Measurements from ENCODE around the gene PRICKLE2.

PRICKLE2 gene

GRCh38 chr3:64081235-64081630 lies 144.0 kb downstream of the PRICKLE2 start:
- in situ Hi-C loops (cut with HindIII; ENCODE audit: low sequenced_read_pairs), result no loop called here

DNA sequence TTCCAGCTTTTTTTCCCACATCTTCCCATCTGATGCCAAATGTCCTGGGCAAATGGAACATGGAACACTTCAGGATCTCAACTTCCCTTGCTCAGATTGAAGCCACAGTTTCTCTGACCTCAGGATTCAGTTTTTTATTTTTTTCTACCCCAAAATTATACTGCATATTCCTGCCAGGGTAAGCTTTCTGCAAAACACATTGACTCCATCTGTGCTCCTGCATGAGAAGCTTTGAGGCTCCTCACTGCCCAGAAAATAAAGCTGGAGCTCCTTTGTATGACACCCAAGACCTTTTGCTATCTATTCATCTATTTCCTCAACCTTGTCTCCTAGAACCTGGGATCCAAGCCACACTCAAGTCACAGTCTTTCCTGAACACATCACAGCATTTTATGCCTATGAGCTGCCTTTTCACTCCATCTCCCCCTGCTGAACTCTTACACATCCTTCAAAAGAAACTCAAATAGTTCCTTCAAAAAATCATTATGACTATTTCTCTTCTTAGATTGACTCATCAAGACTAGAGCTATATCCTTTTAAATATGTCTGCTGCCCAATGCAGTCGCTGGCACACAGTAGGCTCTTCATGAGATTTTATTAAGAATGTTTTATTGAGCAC lies 144.5 kb downstream of the PRICKLE2 start:
- in situ Hi-C loops (cut with HindIII; ENCODE audit: low sequenced_read_pairs), result no loop called here

DNA sequence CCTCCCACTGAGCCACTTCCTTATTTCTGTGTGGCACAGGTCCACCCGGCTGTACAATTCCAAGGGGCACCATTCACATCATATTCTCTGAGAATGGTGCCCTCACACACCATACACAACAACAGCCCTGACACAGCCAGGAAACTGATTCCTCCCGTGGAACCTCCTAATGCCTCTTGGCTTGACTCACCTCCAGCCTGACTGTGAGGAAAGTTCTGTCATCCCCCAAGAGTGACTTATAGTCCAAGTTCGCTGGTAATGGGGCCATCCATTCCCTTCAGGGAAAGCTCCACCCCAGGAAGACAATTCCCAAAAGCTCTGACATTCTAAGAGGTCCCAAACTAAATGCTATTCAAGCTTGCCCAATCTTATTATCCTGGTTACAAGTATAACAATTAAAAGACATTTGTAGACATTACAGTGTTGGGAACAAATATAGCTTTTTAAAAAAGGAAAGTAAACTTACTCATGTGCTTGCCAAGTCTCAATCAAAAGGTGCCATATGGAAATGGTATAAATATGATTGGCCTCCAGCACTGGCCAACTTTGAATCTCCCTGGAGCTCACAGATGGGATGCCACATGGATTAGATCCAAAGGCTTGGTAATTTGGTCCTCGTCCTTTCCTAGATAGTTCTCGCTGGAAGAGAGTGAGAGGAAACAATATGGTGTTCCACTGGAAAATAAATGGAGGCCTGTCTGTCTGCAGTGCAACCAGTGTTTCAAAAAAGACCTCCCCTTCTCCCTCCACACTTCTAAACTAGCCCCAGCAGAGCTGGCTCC lies 145.7 kb downstream of the PRICKLE2 start:
- in situ Hi-C loops (cut with HindIII; ENCODE audit: low sequenced_read_pairs), result no loop called here

DNA sequence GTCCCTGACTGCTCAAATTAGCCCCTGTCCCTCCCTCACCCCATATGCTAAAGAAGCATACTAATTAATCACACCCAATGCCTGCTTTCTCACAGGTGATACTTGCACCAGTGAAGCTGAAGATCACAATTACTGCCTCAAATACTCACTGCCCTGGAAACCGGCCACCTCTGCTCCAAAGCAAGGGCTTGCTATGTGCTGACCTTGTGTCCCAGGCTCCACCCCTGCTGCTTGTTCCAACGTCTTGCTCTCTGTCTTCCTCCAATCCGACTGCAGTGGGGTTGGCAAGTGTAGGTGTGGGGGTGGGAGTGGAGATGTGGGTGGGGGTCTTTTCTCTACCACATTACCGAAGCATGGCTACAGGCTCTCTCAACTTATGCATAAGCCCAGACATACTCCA lies 146.3 kb downstream of the PRICKLE2 start:
- in situ Hi-C loops (cut with HindIII; ENCODE audit: low sequenced_read_pairs), result no loop called here

GRCh38 chr3:64074895-64075679 lies 150.2 kb downstream of the PRICKLE2 start:
- in situ Hi-C loops (cut with HindIII; ENCODE audit: low sequenced_read_pairs), result no loop called here

GRCh38 chr3:64074060-64074459 lies 151.2 kb downstream of the PRICKLE2 start:
- in situ Hi-C loops (cut with HindIII; ENCODE audit: low sequenced_read_pairs), result no loop called here

- in situ Hi-C loops (cut with HindIII; ENCODE audit: low sequenced_read_pairs), result no loop called here
Observed at GRCh38 chr3:64073158-64073761, 152.0 kb downstream of the PRICKLE2 start.

DNA sequence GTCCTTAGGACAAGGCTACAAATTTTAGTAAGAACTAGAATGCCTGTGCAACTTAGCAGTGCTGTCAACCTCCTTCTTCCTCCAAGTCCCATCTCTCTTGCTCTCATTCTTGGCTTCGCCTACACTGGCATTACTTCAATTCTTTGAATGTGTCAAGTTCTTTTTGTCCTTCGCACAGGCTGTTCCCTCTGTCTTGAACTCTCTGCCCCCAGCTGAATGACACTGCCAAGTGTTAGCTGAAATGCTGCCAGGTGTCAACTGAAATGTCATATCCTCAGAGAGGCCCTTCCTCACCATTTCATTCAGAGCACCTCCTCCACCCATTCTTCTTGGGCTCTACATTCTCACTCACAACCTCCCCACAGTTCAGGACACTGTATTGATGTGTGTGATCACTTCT lies 153.1 kb downstream of the PRICKLE2 start:
- in situ Hi-C loops (cut with HindIII; ENCODE audit: low sequenced_read_pairs), result no loop called here

DNA sequence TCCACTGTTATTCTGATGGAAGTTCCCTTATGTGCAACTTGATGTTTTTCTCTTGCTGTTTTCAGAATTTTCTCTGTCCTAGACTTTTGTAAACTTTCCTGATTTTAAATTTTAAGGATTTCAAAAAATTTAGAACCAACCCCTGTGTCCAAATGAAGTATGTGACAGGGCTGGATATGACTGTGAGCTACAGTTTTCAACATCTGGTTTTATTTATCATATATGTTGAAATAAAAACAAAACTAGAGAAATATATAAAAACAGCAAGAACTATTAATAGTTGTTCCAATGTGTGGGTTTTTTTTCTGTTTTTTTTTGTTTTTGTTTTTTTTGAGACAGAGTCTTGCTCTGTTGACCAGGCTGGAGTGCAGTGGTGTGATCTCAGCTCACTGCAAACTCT lies 154.6 kb downstream of the PRICKLE2 start:
- in situ Hi-C loops (cut with HindIII; ENCODE audit: low sequenced_read_pairs), result no loop called here

- in situ Hi-C loops (cut with HindIII; ENCODE audit: low sequenced_read_pairs), result no loop called here
Observed at GRCh38 chr3:64067506-64068346, 157.5 kb downstream of the PRICKLE2 start.

- in situ Hi-C loops (cut with HindIII; ENCODE audit: low sequenced_read_pairs), result no loop called here
Observed at GRCh38 chr3:64064804-64065203, 160.5 kb downstream of the PRICKLE2 start.

GRCh38 chr3:64063983-64064438 lies 161.3 kb downstream of the PRICKLE2 start:
- in situ Hi-C loops (cut with HindIII; ENCODE audit: low sequenced_read_pairs), result no loop called here

DNA sequence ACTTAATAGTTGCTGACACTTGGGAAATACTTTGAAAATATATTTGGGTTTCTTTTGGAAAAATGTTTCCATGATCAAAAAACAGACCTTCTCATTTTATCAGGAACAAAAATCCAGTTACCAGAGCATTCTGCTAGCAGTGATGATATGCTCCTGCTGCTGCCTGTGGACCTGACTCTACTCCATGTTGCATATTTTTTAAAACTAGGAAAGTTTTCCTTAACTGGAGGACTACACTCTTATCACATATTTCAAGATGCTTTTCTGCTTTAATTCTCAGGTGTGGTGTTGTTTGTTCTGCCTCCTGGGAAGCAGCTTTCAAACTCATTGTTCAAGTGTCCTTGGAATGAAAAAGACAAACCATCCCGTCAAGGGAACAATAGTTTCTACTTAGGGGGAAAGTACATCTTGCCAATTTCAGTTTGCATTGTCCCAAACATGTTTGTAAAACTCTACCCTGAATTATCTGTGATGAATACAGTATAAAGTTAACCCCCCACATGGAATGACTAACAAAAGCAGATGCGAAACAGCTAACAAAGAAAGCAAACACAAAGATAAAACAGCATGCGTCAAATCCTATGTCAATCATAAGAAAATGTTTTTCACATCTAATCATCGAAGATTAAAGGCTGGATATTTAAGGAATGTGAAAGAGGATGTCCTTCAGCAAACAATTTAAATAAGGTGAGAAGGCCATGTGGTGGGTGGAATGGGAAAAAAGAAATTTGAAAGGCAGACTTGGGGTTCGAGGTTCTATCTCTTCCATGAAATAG lies 161.9 kb downstream of the PRICKLE2 start:
- in situ Hi-C loops (cut with HindIII; ENCODE audit: low sequenced_read_pairs), result no loop called here

DNA sequence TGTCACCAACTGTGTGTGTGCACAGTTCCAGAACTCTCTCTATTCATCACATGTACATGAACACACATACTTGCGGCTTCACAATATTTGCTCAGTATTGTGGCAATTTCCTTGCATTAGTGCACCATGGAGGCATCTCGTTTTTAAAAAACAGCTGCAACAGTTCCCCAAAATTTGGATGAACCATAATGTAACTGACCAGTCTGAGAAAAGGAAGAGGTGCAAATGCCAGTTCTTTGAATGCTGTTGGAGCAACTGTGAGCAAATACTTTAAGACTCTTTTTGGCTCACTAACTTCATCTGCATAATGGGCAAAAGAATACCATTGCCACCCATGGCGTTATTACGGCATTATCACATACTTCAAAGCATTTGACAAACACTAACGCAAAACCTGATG lies 163.6 kb downstream of the PRICKLE2 start:
- in situ Hi-C loops (cut with HindIII; ENCODE audit: low sequenced_read_pairs), result no loop called here

GRCh38 chr3:64059484-64060175 lies 165.6 kb downstream of the PRICKLE2 start:
- in situ Hi-C loops (cut with HindIII; ENCODE audit: low sequenced_read_pairs), result no loop called here

- in situ Hi-C loops (cut with HindIII; ENCODE audit: low sequenced_read_pairs), result no loop called here
Observed at GRCh38 chr3:64058566-64058965, 166.7 kb downstream of the PRICKLE2 start.

DNA sequence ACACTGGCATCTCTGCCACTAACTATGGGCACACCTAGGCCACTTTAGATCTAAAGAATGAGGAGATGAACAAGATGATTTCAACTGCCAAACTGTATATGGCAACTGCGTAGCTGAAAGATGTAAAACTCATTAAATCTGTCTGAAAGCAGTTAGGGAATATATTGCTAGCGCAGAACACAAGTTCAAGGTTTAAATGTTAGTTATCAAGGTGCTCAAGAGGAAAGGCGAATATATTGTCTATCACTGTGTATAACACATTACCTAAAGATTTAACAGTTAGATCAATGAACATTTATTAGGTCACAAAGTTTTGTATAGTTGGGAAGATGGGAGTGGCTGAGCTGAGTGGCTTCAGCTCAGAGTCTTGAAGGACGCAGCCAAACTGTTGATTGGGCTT lies 168.0 kb downstream of the PRICKLE2 start:
- in situ Hi-C loops (cut with HindIII; ENCODE audit: low sequenced_read_pairs), result no loop called here

DNA sequence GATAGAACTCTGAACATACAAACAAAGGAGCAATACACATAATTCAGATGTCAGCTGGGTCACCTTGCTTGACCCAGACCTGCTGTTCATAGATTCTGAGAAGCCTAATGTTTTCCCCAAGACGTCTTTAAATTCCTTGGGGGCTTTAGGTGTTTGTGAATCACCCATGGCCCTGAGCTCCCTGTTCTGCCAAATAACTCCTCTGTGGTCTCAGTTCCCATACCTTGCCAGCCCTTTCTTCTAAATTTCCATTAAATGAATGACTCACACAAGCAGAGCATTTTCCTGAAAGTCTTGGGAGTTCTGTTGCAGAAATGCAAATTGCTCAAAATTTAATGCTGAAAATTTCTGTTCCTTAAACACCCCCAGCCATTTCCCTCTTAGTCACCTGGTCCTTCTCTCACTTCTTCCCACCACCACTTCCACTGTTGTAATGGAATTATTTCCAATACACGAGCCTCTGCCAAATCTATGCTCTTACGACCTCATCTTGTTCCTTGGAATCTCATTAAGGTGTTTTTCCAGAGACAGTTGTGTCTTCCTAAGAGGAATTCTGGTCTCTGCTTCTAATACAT lies 168.6 kb downstream of the PRICKLE2 start:
- in situ Hi-C loops (cut with HindIII; ENCODE audit: low sequenced_read_pairs), result no loop called here

GRCh38 chr3:64055076-64055475 lies 170.2 kb downstream of the PRICKLE2 start:
- in situ Hi-C loops (cut with HindIII; ENCODE audit: low sequenced_read_pairs), result no loop called here
